GM12878 (cell line): ENCODE results near the gene CASK. TPM values are rescaled to one million over a fixed set of nuclear protein-coding genes. Genes with fewer than 3 reads are reported as not detected.

ENCODE experiments used
- ATAC-seq: fragments of 200-7000 bp; cut with Tn5 transposase; 3 replicates; pipeline ENCODE4 v1.9.1; 2020; ENCODE audit warnings: mild to moderate bottlenecking, moderate library complexity
- BruUV-seq: library from RNA; stranded (reverse); fragments of 400-500 nt; replicated peaks from 2 replicates; lab custom pipeline; 2021; lab: Mats Ljungman, UMichigan
- CTCF ChIA-PET: fragments of 300-600 bp; sonication (Branson Sonifier 250); formaldehyde crosslinking; extraction: SDS; loops from one replicate; lab custom pipeline; 2021; ENCODE audit warnings: inconsistent platforms; lab: Yijun Ruan, JAX
- POLR2A ChIA-PET: fragments of 350-600 bp; formaldehyde crosslinking; extraction: SDS; loops from one replicate; lab custom pipeline; 2021; ENCODE audit warnings: inconsistent platforms; lab: Charles Lee
- RAD21 ChIA-PET: fragments of 300-600 bp; sonication (Branson Sonifier 250); formaldehyde crosslinking; loops from one replicate; lab custom pipeline; 2023; ENCODE audit warnings: antibody characterized with exemption; ENCODE audit not compliant: unreplicated experiment; lab: Charles Lee
- SMC1A ChIA-PET: fragments of 300-600 bp; sonication (Branson Sonifier 250); formaldehyde crosslinking; loops from one replicate; lab custom pipeline; 2023; ENCODE audit not compliant: unreplicated experiment, uncharacterized antibody; lab: Charles Lee
- DNase-seq: peaks from one replicate; pipeline ENCODE4 v3.0.0-alpha.2; 2011; ENCODE audit warnings: low read depth, low spot score
- FAIRE-seq: peaks from 3 replicates; lab custom pipeline; 2011; peaks lifted over from hg19 to GRCh38; lab: Jason Lieb, UNC
- H2AFZ ChIP-seq: 2 replicates; pipeline ENCODE4 v1.6.0; 2011; ENCODE audit warnings: low read depth, low read length, control low read depth; ENCODE audit not compliant: control insufficient read depth
- H3K27ac ChIP-seq: 2 replicates; pipeline ENCODE4 v1.5.1; 2011; ENCODE audit warnings: control low read depth; ENCODE audit not compliant: control insufficient read depth, insufficient read depth
- H3K27me3 ChIP-seq, 2 experiments: replicated peaks in 1 of 2; 2 replicates each; pipeline versions ENCODE4 v1.6.0 to v1.6.1; 2011; ENCODE audit warnings: low read length in 1 of 2; ENCODE audit not compliant: control insufficient read depth in 2 of 2, insufficient read depth in 2 of 2
- H3K36me3 ChIP-seq, 2 experiments: 2 replicates each; pipeline ENCODE4 v1.5.1; 2011; ENCODE audit warnings: low read length in 1 of 2; ENCODE audit not compliant: control insufficient read depth in 2 of 2, insufficient read depth in 2 of 2
- H3K4me1 ChIP-seq: 2 replicates; pipeline ENCODE4 v1.6.1; 2011; ENCODE audit warnings: mild to moderate bottlenecking, low read length, moderate library complexity, mixed read lengths; ENCODE audit not compliant: control insufficient read depth, insufficient read depth
- H3K4me2 ChIP-seq: 2 replicates; pipeline ENCODE4 v1.6.0; 2011; ENCODE audit warnings: control low read depth; ENCODE audit not compliant: control insufficient read depth, insufficient read depth
- H3K4me3 ChIP-seq: fragments of 200-600 bp; sonication (generic); 2 replicates; pipeline ENCODE4 v1.5.1; 2016
- H3K79me2 ChIP-seq: 2 replicates; pipeline ENCODE4 v1.6.0; 2011; ENCODE audit warnings: low read length; ENCODE audit not compliant: control insufficient read depth, insufficient read depth
- H3K9ac ChIP-seq: 2 replicates; pipeline ENCODE4 v1.8.0; 2011; ENCODE audit warnings: low read length, control low read depth, mixed read lengths; ENCODE audit not compliant: control insufficient read depth, insufficient read depth
- H3K9me3 ChIP-seq: replicated peaks from 3 replicates; pipeline ENCODE4 v1.5.1; 2011; ENCODE audit warnings: mild to moderate bottlenecking, low read length; ENCODE audit not compliant: control insufficient read depth, insufficient read depth
- H4K20me1 ChIP-seq: 2 replicates; pipeline ENCODE4 v1.6.0; 2011; ENCODE audit not compliant: control insufficient read depth, insufficient read depth
- BMI1 ChIP-seq: fragments of 450-650 bp; IDR thresholded peaks from 2 replicates; pipeline ENCODE4 v1.6.1; 2016; ENCODE audit warnings: mild to moderate bottlenecking, moderate library complexity, borderline replicate concordance
- EGR1 ChIP-seq, 2 experiments: IDR thresholded peaks; 1 replicate in 1 of 2; 2 replicates in 1 of 2; pipeline ENCODE4 v1.6.1; 2011 to 2012; ENCODE audit warnings: low read depth in 2 of 2, low read length in 2 of 2, borderline replicate concordance in 1 of 2, mild to moderate bottlenecking in 1 of 2, moderate library complexity in 1 of 2
- EZH2 ChIP-seq: IDR thresholded peaks from 2 replicates; pipeline ENCODE4 v1.6.1; 2012; ENCODE audit warnings: low read depth, mild to moderate bottlenecking, control low read depth, inconsistent platforms, low read length, borderline replicate concordance; ENCODE audit not compliant: control insufficient read depth
- HDAC2 ChIP-seq: fragments of 200-600 bp; sonication (generic); IDR thresholded peaks from 2 replicates; pipeline ENCODE4 v1.6.1; 2017
- MAX ChIP-seq: IDR thresholded peaks from 2 replicates; pipeline ENCODE4 v1.6.1; 2012; ENCODE audit warnings: low read depth, low read length, improper control_type of control experiment
- NFIC ChIP-seq: IDR thresholded peaks from 2 replicates; pipeline ENCODE4 v1.6.1; 2012; ENCODE audit warnings: low read depth, mild to moderate bottlenecking, inconsistent platforms, low read length, moderate library complexity
- RB1 ChIP-seq: fragments of 450-650 bp; formaldehyde crosslinking; IDR thresholded peaks from 2 replicates; pipeline ENCODE4 v1.6.1; 2017; ENCODE audit warnings: mild to moderate bottlenecking, borderline replicate concordance
- SKIL ChIP-seq: fragments of 450-650 bp; IDR thresholded peaks from 2 replicates; pipeline ENCODE4 v1.6.1; 2017; ENCODE audit warnings: mild to moderate bottlenecking, low read depth, inconsistent platforms; ENCODE audit not compliant: poor library complexity, severe bottlenecking
- TAF1 ChIP-seq: IDR thresholded peaks from 2 replicates; pipeline ENCODE4 v1.6.1; 2011; ENCODE audit warnings: mild to moderate bottlenecking, low read depth, low read length, borderline replicate concordance
- TCF3 ChIP-seq: IDR thresholded peaks from 2 replicates; pipeline ENCODE4 v1.6.1; 2012; ENCODE audit warnings: low read depth, mild to moderate bottlenecking, low read length, borderline replicate concordance; ENCODE audit not compliant: insufficient read depth
- ZNF207 ChIP-seq: fragments of 450-650 bp; IDR thresholded peaks from 2 replicates; pipeline ENCODE4 v1.6.1; 2014; ENCODE audit warnings: antibody characterized with exemption, mild to moderate bottlenecking, borderline replicate concordance
- WGBS: methylation state at CpG from one replicate; pipeline ENCODE4 v1.1.6; 2016; ENCODE audit warnings: low lambda C conversion rate; ENCODE audit not compliant: insufficient replicate concordance, insufficient coverage; ENCODE audit errors: missing lambda C conversion rate; 5-methylcytosine and 5-hydroxymethylcytosine counted together
- in situ Hi-C: fragments of 300-500 bp; cut with MboI; formaldehyde crosslinking; loops from 9 replicates; pipeline ENCODE4 v1.14.3; 2018; ENCODE audit warnings: mixed read lengths
- intact Hi-C: fragments of 100-400 bp; cut with micrococcal nuclease; formaldehyde crosslinking; loops from one replicate; pipeline ENCODE4 v1.14.2; 2022; ENCODE audit not compliant: unreplicated experiment
- polyA plus RNA-seq, 11 experiments: library from polyadenylated mRNA; depleted of rRNA in 4 of 11; unstranded in 6 of 11; stranded (reverse) in 5 of 11; fragments of >200 nt; fragmentation: Nextera tagmentation in 4 of 11; fragmentation: Illumina TruSeq in 1 of 11; extraction: Ambion mirVana in 4 of 11; extraction: Trizol in 1 of 11; gene quantifications; 1 replicate in 1 of 11; 2 replicates in 10 of 11; pipeline versions ENCODE4 v1.2.1 to v1.2.3, GENCODE V29; 2011 to 2016; ENCODE audit warnings: inconsistent platforms in 2 of 11, missing spikeins in 2 of 11, low read depth in 1 of 11
- total RNA-seq, 4 experiments: library from RNA; depleted of rRNA in 3 of 4; stranded (reverse); fragments of >200 nt in 3 of 4; fragmentation: Illumina TruSeq in 1 of 4; extraction: Trizol in 1 of 4; gene quantifications; 2 replicates each; pipeline versions ENCODE4 v1.2.1 to v1.2.3, GENCODE V29; 2013 to 2021

Gene CASK
- total and polyA plus RNA-seq, 10 of the 15 experiments (the other 5 are each of a cell fraction or from before 2014, with no cell fraction given) = 0.60 to 45.9 (median 4.8) TPM

GRCh38 chrX:41528784-41529183, 394.6 kb downstream of the CASK start (continued):
- TF ChIP-seq MAX (no peak), NFIC (no peak), BMI1 (no peak)

- Histone ChIP-seq H3K9ac (no peak overlapping the region), H2AFZ (no peak overlapping the region), H4K20me1 (no peaks in the 10 kb centered on the region), H3K4me3 (no peak overlapping the region), H3K36me3 (peaks cover 0 to 3% of the 10 kb centered on the region in 2 experiments; a peak in 1 of 4 replicates), H3K27me3 (no peaks in the 10 kb centered on the region), H3K4me1 (no peaks in the 10 kb centered on the region), H3K9me3 (no peaks in the 10 kb centered on the region), H3K27ac (no peak overlapping the region), H3K4me2 (no peak overlapping the region), H3K79me2 (no peaks in the 10 kb centered on the region)
- ATAC-seq (no peak), FAIRE-seq (no peak), DNase-seq (no peak)
- no peak for TF ChIP-seq HDAC2
- TF ChIP-seq SKIL = no peak
- no peak for TF ChIP-seq EGR1 (IDR thresholded peaks at IDR 0.05; ENCODE audit: borderline replicate concordance in 1 of 2, low read depth in 2 of 2, low read length in 2 of 2)
- no peak for TF ChIP-seq TAF1
- TF ChIP-seq EZH2 = no peak
- no peak for TF ChIP-seq ZNF207
- TF ChIP-seq RB1 = no peak
- TF ChIP-seq TCF3 = no peak
- WGBS = 51% methylated on average over 5 of the region's 5 CpGs
- in situ Hi-C loops (no loop called here), intact Hi-C loops (no loop called here)
- BruUV-seq = no TSS peak
- ChIA-PET RAD21 (no interaction called here), CTCF (no interaction called here), SMC1A (no interaction called here), POLR2A (no interaction called here)
These were observed 396.4 kb downstream of the CASK start for GRCh38 chrX:41526925-41527324.
